ENCODE results near the gene SRF.

DNA sequence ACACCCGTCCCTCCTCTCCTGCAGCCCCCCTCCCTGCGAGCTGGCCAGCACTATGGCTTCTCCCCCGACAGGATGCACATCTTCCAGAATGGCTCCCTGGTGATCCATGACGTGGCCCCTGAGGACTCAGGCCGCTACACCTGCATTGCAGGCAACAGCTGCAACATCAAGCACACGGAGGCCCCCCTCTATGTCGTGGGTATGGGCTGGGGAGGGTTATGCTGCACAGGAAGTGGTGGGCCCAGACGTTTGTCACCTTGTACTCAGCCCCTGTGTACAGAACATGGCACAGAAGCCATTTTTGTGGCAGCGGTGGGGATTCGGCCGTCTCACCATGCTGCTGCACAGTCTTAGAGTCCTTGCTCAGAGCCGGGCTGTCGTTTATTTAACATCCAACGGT, 29.0 kb upstream of the SRF start:
- TF ChIP-seq, protein P1, sequence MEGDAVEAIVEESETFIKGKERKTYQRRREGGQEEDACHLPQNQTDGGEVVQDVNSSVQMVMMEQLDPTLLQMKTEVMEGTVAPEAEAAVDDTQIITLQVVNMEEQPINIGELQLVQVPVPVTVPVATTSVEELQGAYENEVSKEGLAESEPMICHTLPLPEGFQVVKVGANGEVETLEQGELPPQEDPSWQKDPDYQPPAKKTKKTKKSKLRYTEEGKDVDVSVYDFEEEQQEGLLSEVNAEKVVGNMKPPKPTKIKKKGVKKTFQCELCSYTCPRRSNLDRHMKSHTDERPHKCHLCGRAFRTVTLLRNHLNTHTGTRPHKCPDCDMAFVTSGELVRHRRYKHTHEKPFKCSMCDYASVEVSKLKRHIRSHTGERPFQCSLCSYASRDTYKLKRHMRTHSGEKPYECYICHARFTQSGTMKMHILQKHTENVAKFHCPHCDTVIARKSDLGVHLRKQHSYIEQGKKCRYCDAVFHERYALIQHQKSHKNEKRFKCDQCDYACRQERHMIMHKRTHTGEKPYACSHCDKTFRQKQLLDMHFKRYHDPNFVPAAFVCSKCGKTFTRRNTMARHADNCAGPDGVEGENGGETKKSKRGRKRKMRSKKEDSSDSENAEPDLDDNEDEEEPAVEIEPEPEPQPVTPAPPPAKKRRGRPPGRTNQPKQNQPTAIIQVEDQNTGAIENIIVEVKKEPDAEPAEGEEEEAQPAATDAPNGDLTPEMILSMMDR (IDR thresholded peaks at IDR 0.05), result no peak
- TF ChIP-seq POLR2A (IDR thresholded peaks at IDR 0.05), result no peak

Measured in body of pancreas (tissue), 4 donors.